Small intestine (tissue), 7 donors: ENCODE measurements around the gene ROR1. TPM values are rescaled to one million over a fixed set of nuclear protein-coding genes. Genes with fewer than 3 reads are reported as not detected.

ENCODE experiments used
- DNase-seq, 2 donors: peaks; one replicate each; pipeline versions ENCODE4 v3.0.0 to v3.0.0-alpha.2; 2013
- FAIRE-seq: peaks from 2 replicates; lab custom pipeline; 2012; peaks lifted over from hg19 to GRCh38; lab: Jason Lieb, UNC
- H3K27ac ChIP-seq, 3 donors: one replicate each; pipeline ENCODE4 v1.5.1; 2013; ENCODE audit warnings: low read length in 2 of 3, mild to moderate bottlenecking in 2 of 3, control low read depth in 1 of 3, inconsistent platforms in 1 of 3, low read depth in 1 of 3, moderate library complexity in 1 of 3
- H3K27me3 ChIP-seq, 3 donors: one replicate each; pipeline ENCODE4 v1.6.1; 2013; ENCODE audit warnings: low read length in 3 of 3, inconsistent platforms in 1 of 3; ENCODE audit not compliant: control insufficient read depth in 3 of 3, insufficient read depth in 3 of 3
- H3K36me3 ChIP-seq, 3 donors: one replicate each; pipeline ENCODE4 v1.6.1; 2013; ENCODE audit warnings: low read length in 3 of 3, inconsistent platforms in 1 of 3, low read depth in 1 of 3, mild to moderate bottlenecking in 1 of 3, moderate library complexity in 1 of 3; ENCODE audit not compliant: control insufficient read depth in 3 of 3, insufficient read depth in 2 of 3
- H3K4me1 ChIP-seq, 3 donors: one replicate each; pipeline ENCODE4 v1.6.1; 2013; ENCODE audit warnings: low read length in 2 of 3, inconsistent platforms in 1 of 3, low read depth in 1 of 3, mild to moderate bottlenecking in 1 of 3, moderate library complexity in 1 of 3; ENCODE audit not compliant: control insufficient read depth in 3 of 3, insufficient read depth in 2 of 3
- H3K4me3 ChIP-seq, 3 donors: one replicate each; pipeline ENCODE4 v1.5.1; 2013; ENCODE audit warnings: low read length in 3 of 3, control low read depth in 1 of 3, inconsistent platforms in 1 of 3, low read depth in 1 of 3, mild to moderate bottlenecking in 1 of 3, moderate library complexity in 1 of 3
- H3K9me3 ChIP-seq, 2 donors: one replicate each; pipeline ENCODE4 v1.6.1; 2013; ENCODE audit warnings: low read depth in 1 of 2, low read length in 1 of 2; ENCODE audit not compliant: control insufficient read depth in 2 of 2, insufficient read depth in 1 of 2
- WGBS, 3 donors: extraction: QIAGEN DNeasy Blood & Tissue Kit; methylation state at CpG; one replicate each; pipeline ENCODE4 v1.1.7; 2013; 5-methylcytosine and 5-hydroxymethylcytosine counted together
- polyA plus RNA-seq, 4 donors: library from polyadenylated mRNA; stranded (reverse) in 3 of 4; unstranded in 1 of 4; fragments of 200-250 nt in 3 of 4; fragments of 120-200 nt in 1 of 4; gene quantifications; one replicate each; pipeline versions ENCODE4 v1.2.1 to v1.2.3, GENCODE V29; 2013
- donor health status: healthy with polysubstance abuse.
- donor health status: control.
- donor health status: control.
- donor health status: Bipolar disorder and iron deficiency.
- donor health status: healthy.

The ROR1 gene
- polyA plus RNA-seq, 4 donors = 0.22 to 3.6 (median 3.2) TPM; not detected in 1

DNA sequence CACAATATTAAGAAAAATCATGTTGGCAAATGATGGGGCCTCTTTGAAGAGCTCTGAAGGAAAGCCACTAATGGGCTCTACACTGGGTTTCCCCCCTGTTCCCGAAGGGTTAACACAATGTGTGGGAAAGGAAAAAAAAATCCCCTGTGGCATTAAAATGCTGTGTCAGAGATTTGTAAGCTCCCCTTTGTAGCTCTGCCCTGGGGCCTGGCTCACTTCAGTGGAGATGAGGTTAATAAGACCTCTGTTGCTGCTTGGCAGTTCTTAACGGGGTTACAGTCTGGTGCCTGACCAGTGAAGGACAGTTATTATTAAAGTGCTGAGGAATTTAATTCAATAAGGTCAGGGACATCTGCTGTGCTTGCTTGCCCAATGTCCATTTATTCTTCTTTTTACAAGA lies 299.9 kb downstream of the ROR1 start:
- no peaks in the 10 kb centered on the region for H3K36me3 ChIP-seq
- H3K4me1 ChIP-seq = no peaks in the 10 kb centered on the region
- H3K4me3 ChIP-seq = no peak overlapping the region
- H3K27me3 ChIP-seq = no peaks in the 10 kb centered on the region
- no peaks in the 10 kb centered on the region for H3K9me3 ChIP-seq
- FAIRE-seq (no peak), DNase-seq (no peak)
- no peak overlapping the region for H3K27ac ChIP-seq
- 63 to 77% (median 67%) methylated on average over 2 of the region's 2 CpGs for WGBS, 3 donors

DNA sequence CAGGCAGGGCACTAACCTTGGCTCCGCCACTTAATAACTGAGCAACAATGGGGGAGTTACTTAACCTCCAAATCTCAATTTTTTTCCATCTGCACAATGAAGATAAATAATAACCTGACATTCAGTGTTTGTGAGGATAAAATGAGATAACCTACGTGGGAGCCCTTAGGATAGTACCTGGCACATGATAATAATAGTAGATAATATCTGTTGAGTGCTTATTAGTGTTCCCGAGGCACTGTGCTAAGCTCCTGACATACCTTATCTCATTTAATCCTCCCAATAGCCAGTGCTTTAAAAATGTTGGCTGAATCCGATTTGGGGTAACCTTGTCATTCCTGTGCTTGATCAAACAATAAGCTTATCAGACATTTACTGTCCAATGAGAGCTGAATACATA lies 300.9 kb downstream of the ROR1 start:
- H3K27me3 ChIP-seq = no peaks in the 10 kb centered on the region
- FAIRE-seq (no peak), DNase-seq (no peak)
- no peaks in the 10 kb centered on the region for H3K4me1 ChIP-seq
- H3K9me3 ChIP-seq = no peaks in the 10 kb centered on the region
- H3K36me3 ChIP-seq = no peaks in the 10 kb centered on the region
- no peak overlapping the region for H3K4me3 ChIP-seq
- no peak overlapping the region for H3K27ac ChIP-seq
- WGBS, 3 donors = 71 to 77% (median 71%) methylated on average over 4 of the region's 4 CpGs

DNA sequence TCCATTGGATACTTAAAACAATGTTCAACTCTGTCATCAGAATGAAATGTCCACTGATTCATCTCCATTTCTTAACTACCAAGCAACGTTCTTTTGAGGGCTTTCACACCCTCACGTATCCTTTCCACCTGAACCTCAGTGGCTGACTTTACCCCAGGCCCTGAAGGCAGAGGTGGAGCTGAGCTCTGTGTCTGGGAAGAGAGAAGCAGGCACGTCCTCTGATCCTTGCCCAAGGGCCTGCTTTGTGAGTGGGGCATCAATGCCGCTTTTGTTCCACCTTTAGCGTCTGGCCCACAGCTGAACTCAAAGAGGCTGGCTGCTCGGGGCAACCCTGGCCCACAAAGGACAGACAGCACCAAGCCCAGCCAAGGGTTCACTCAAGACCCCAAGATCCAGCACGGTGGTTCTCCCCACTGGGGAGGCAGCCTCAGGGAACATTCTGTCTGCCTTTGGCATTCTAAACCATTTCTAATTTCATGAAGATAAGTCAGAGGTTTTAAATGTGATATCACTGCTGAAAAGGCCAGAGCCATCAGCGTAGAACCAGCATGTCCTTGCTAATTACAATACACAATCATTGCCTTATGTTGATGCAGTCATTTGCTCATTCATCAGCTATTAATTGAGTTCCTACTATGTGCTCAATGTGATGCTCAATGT lies 303.6 kb downstream of the ROR1 start:
- no peaks in the 10 kb centered on the region for H3K4me1 ChIP-seq
- H3K27ac ChIP-seq = no peak overlapping the region
- WGBS, 3 donors = 70 to 76% (median 74%) methylated on average over 8 of the region's 8 CpGs
- FAIRE-seq = no peak
- no peaks in the 10 kb centered on the region for H3K36me3 ChIP-seq
- no peaks in the 10 kb centered on the region for H3K9me3 ChIP-seq
- DNase-seq = no peak
- no peak overlapping the region for H3K4me3 ChIP-seq
- H3K27me3 ChIP-seq = no peaks in the 10 kb centered on the region

DNA sequence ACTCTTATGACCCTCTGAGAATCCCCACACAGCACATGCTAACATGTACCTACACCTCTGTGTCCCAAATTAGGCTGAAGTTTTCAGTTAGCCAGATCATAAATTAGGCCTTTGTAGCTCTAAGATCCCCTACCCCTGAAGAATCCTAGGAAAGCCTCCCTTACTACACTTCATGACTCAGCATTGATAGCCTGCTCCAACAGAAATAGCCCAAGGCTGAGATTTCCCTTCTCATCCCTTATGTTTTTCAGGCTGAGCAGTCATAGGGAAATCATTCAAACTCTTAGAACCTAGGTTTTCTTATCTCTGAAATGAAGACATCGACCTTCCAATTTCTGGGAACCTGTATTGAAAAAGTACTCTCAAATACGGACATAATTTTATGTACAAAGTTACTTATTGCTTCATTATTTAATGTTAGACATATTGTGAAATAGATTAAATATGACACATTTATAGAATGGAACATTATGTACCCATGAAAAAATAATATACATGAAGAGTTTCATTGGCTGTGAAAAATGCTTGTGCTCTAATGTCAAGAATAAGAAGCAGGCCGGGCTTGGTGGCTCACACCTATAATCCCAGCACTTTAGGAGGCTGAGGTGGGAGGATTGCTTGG lies 307.2 kb downstream of the ROR1 start:
- Histone ChIP-seq H3K36me3 (no peaks in the 10 kb centered on the region), H3K4me1 (no peaks in the 10 kb centered on the region), H3K27ac (no peak overlapping the region), H3K9me3 (no peaks in the 10 kb centered on the region), H3K4me3 (no peak overlapping the region), H3K27me3 (no peaks in the 10 kb centered on the region)
- no peak for DNase-seq
- FAIRE-seq = no peak
- 92 to 97% (median 93%) methylated on average over 3 of the region's 3 CpGs for WGBS, 3 donors

DNA sequence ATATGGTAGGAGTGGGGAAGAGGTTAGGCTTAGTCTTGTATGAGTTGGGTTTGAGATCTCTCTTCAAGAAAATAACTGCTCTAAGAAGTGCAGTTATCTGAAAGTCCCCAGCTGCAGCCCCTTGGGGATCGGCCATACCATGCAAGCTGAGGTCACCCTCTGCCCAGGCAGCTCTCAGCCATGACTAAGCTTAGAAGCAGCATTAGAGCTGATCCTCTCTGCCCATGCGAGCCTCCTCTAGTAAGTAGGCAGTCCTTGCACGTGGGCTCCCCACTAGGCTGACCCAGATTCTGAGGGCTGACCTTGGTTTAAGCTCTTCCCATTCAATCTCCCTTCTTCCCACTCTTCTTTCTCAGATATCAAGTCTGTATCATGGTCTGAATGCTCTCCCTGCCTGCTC lies 308.6 kb downstream of the ROR1 start:
- 81 to 89% (median 89%) methylated on average over 3 of the region's 3 CpGs for WGBS, 3 donors
- no peaks in the 10 kb centered on the region for H3K4me1 ChIP-seq
- DNase-seq = no peak
- H3K27me3 ChIP-seq = no peaks in the 10 kb centered on the region
- FAIRE-seq = no peak
- no peaks in the 10 kb centered on the region for H3K36me3 ChIP-seq
- no peaks in the 10 kb centered on the region for H3K9me3 ChIP-seq
- H3K4me3 ChIP-seq = no peak overlapping the region
- no peak overlapping the region for H3K27ac ChIP-seq

DNA sequence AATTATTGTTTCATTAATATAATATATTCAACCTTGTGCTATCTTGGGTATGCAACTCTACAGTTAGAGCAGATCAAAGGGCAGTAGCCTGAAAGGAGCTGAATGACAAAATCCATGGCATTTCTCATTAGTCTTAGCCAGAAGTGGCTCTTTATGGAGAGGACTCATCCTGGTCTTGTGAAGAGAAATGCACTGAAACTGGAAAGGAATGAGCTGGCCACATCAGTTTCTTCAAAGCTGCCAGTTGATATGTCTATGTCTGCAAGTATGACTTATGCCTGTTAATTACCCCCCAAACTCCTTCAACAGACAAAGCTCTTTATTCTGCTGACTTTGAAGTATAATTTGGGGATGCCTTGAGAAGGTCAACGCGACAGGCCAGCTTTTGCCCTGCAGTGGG lies 310.6 kb downstream of the ROR1 start:
- FAIRE-seq = no peak
- no peaks in the 10 kb centered on the region for H3K4me1 ChIP-seq
- no peaks in the 10 kb centered on the region for H3K27me3 ChIP-seq
- no peak for DNase-seq
- H3K4me3 ChIP-seq = no peak overlapping the region
- 94 to 95% (median 95%) methylated on average over 2 of the region's 2 CpGs for WGBS, 3 donors
- no peak overlapping the region for H3K27ac ChIP-seq
- no peaks in the 10 kb centered on the region for H3K9me3 ChIP-seq
- no peaks in the 10 kb centered on the region for H3K36me3 ChIP-seq

DNA sequence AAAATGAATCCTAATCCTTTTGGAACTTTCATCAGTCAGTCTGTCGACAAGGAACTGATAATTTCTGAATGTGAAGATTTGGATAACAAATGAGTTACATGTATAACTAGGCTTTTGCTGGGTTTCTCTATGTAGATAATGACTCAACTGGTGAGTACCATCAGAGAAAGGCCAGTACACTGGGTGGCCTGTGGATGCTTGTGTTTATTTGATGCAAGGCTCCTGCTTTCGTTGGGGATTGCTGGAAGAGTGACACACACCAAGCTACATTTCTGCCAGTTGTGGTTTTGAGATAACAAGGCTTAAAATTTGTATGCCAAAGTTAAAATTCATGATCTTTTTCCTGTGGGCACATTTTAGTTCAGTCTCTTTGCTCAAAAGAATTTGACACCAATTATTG lies 314.0 kb downstream of the ROR1 start:
- DNase-seq (no peak), FAIRE-seq (no peak)
- WGBS, 3 donors = 67 to 80% (median 77%) methylated on average over 2 of the region's 2 CpGs
- Histone ChIP-seq H3K27ac (no peak overlapping the region), H3K4me3 (no peak overlapping the region), H3K27me3 (no peaks in the 10 kb centered on the region), H3K36me3 (no peaks in the 10 kb centered on the region), H3K4me1 (no peaks in the 10 kb centered on the region), H3K9me3 (no peaks in the 10 kb centered on the region)

DNA sequence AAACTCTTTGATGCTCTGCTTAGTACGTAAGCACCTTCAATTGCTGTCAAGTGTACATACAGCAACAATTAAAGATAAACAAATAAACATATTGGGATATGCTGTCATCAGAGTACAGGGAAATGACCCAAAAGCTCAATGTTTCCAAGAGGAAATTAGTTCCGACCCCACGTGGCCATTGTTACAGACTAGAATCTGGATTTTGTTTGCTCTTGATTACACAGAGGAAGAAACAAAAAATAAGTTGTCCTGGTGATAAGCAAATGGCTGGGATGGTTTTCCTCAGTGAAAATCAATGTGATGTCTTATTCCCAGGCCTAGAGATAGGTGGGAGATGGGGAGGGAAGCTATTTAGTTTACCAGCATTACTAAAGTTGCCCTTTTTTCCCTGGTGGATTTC lies 316.6 kb downstream of the ROR1 start:
- no peaks in the 10 kb centered on the region for H3K36me3 ChIP-seq
- WGBS, 3 donors = 80 to 82% (median 81%) methylated on average over 3 of the region's 3 CpGs
- FAIRE-seq (no peak), DNase-seq (no peak)
- H3K4me3 ChIP-seq = no peak overlapping the region
- no peaks in the 10 kb centered on the region for H3K4me1 ChIP-seq
- H3K27me3 ChIP-seq = no peaks in the 10 kb centered on the region
- no peaks in the 10 kb centered on the region for H3K9me3 ChIP-seq
- H3K27ac ChIP-seq = no peak overlapping the region
